Measurements from ENCODE around the gene VASN.
"Not testable (repeated sequence)": the region's sequence is repeated elsewhere in the genome, so short reads cannot be mapped to it uniquely, and the experiment has no call there.

VASN gene

DNA sequence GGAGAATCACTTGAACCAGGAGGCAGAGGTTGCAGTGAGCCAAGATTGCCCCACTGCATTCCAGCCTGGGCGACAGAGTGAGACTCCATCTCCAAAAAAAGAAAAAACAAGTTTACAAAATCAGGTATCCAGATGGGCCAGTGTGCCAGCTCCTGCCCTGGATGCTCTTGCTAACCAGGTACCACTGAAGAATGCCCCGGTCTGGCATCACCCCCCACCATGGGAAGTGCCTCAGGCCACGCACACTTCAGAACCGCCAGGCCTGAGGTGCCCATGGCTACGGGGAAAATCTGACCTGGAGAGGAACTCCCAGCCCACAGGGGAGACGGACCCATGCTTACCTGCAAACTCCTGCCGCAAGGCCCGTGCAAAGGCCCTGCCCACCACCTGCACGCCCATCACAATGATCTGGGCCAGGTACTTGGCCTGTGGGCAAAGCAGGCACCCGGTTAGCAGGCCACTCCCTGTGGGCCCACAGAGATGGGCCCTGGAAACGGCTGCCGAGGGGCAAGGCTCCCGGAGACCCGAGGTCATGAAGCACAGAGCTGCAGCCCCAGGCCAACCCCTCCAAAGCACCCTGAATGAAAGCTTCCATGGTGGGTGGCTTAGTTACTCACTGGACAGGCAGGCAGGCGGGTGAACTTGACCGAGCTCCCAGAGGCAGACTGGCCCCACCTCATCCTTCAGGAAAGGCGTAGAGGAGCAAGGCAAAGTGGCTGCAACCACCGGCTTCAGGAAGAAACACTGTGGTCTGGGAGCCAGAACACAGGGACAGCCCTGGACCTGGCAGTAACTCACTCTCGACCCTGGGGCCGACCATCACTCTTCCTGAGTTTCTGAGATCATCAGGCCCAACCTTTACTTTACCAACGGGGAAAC lies 28.5 kb upstream of the VASN start:
- in situ Hi-C loops (cut with HindIII; ENCODE audit: low sequenced_read_pairs), result no loop called here
- DNase-seq (ENCODE audit: low read depth, low spot score), result no peak
- no peak overlapping the region for H3K4me3 ChIP-seq (ENCODE audit: low read depth, low read length)
- no peak for TF ChIP-seq CTCF (IDR thresholded peaks at IDR 0.05; ENCODE audit: low read depth, low read length)

DNA sequence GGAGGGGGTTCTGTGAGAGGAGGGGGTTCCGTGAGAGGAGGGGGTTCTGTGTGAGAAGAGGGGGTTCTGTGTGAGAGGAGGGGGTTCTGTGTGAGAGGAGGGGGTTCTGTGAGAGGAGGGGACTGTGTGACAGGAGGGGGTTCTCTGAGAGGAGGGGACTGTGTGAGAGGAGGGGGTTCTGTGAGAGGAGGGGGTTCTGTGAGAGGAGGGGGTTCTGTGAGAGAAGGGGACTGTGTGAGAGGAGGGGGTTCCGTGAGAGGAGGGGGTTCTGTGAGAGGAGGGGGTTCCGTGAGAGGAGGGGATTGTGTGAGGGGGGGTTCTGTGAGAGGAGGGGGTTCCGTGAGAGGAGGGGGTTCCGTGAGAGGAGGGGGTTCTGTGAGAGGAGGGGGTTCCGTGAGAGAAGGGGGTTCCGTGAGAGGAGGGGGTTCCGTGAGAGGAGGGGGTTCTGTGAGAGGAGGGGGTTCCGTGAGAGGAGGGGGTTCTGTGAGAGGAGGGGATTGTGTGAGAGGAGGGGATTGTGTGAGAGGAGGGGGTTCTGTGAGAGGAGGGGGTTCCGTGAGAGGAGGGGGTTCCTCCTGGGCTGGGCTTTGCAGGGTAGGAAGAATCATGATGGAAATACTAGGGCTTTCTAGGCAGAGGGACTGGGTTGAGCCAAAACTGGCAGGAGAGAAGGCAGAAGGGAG lies 27.2 kb upstream of the VASN start:
- DNase-seq (ENCODE audit: low read depth, low spot score); H3K4me3 ChIP-seq (ENCODE audit: low read depth, low read length); in situ Hi-C loops (cut with HindIII; ENCODE audit: low sequenced_read_pairs): not testable (repeated sequence)

- in situ Hi-C loops (cut with HindIII; ENCODE audit: low sequenced_read_pairs), result no loop called here
- DNase-seq (ENCODE audit: low read depth, low spot score), result peak; percentile 14
- no peak for TF ChIP-seq CTCF (IDR thresholded peaks at IDR 0.05; ENCODE audit: low read depth, low read length)
- no peak overlapping the region for H3K4me3 ChIP-seq (ENCODE audit: low read depth, low read length)
Observed at GRCh38 chr16:4344983-4345835, 26.4 kb upstream of the VASN start.

DNA sequence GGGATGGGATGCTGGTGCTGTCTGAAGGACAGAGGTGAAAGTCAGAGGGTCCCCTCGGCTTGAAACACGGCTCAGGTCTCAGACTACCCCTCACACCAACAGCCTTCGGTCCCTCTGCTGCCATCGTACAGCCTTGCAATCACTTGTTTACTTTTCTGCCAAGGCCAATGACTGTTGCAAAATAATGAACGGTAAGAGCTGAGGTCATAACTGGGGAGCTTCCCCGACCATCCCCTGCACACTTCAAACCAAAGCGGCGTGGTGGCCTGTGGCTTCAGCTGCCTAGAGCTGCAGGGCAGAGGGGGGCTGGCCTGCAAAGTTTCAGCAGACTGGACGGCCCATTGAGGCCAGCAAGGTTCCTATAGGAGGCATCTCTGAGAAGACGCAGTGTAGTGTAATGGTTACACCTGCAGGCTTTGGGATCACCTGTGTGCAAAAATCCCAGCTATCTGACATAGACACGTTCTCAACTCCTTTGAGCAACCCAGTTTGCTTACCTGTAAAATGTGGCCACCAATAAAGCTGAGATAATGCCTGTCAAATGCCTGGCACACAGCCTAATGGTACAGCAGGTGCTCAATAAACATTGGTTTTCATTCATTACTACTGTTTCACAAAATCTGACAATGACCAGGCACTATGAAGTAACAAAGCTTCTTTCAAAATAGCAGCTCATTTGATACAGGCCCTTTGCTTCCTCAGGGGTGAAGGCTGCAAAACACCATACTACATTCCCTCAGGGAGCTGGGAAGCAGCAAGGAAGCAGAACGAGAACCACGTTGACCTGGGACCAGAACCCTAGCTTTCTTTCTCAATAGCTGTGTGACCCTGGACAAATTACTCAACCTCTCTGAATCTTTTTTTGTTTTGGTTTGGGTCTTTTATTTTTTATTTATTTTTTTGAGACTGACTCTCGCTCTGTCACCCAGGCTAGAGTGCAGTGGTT lies 25.5 kb upstream of the VASN start:
- H3K4me3 ChIP-seq (ENCODE audit: low read depth, low read length), result no peak overlapping the region
- in situ Hi-C loops (cut with HindIII; ENCODE audit: low sequenced_read_pairs), result no loop called here
- no peak for TF ChIP-seq CTCF (IDR thresholded peaks at IDR 0.05; ENCODE audit: low read depth, low read length)
- no peak for DNase-seq (ENCODE audit: low read depth, low spot score)

DNA sequence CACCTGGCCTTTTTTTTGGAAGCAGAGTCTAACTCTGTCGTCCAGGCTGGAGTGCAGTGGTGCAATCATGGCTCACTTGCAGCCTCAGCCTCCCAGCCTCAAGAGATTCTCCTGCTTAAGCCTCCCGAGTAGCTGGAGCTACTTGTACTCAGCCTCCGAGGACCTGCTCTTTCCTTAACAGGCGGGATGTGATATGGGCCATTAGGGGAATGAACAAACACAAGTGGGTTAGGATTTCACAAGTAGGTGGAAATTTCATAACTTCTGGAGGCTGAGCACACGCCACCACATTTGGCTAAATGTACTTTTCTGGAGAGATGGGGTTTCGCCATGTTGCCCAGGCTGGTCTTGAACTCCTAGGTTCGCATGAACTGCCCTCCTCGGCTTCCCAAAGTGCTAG lies 24.6 kb upstream of the VASN start:
- DNase-seq (ENCODE audit: low read depth, low spot score), result no peak
- in situ Hi-C loops (cut with HindIII; ENCODE audit: low sequenced_read_pairs), result no loop called here
- TF ChIP-seq CTCF (IDR thresholded peaks at IDR 0.05; ENCODE audit: low read depth, low read length), result no peak
- H3K4me3 ChIP-seq (ENCODE audit: low read depth, low read length), result no peak overlapping the region

- no peak for TF ChIP-seq CTCF (IDR thresholded peaks at IDR 0.05; ENCODE audit: low read depth, low read length)
- DNase-seq (ENCODE audit: low read depth, low spot score), result no peak
- H3K4me3 ChIP-seq (ENCODE audit: low read depth, low read length), result no peak overlapping the region
- in situ Hi-C loops (cut with HindIII; ENCODE audit: low sequenced_read_pairs), result no loop called here
Observed at GRCh38 chr16:4347765-4348509, 23.7 kb upstream of the VASN start.

Measured in astrocyte of the spinal cord (primary cell).